HG03565 (cell line): ENCODE results near the gene PAX5.

ENCODE experiments used
- ATAC-seq: cut with Tn5 transposase; IDR thresholded peaks from one replicate; pipeline ENCODE4 v1.9.1; 2021; ENCODE audit warnings: mild to moderate bottlenecking, moderate library complexity; ENCODE audit not compliant: unreplicated experiment

Gene PAX5

GRCh38 chr9:36903541-36904435 lies 130.3 kb downstream of the PAX5 start:
- peak; percentile 47 for ATAC-seq

GRCh38 chr9:36902861-36903524 lies 131.1 kb downstream of the PAX5 start:
- ATAC-seq, result no peak

GRCh38 chr9:36902080-36902716 lies 131.9 kb downstream of the PAX5 start:
- no peak for ATAC-seq

GRCh38 chr9:36901528-36901927 lies 132.5 kb downstream of the PAX5 start:
- no peak for ATAC-seq

- ATAC-seq, result no peak
Measured at GRCh38 chr9:36900856-36901220, 133.2 kb downstream of the PAX5 start.

GRCh38 chr9:36900136-36900855 lies 133.8 kb downstream of the PAX5 start:
- ATAC-seq, result no peak

- ATAC-seq, result no peak
Measured at GRCh38 chr9:36899406-36899805, 134.7 kb downstream of the PAX5 start.

- no peak for ATAC-seq
Measured at GRCh38 chr9:36898431-36899020, 135.5 kb downstream of the PAX5 start.

GRCh38 chr9:36897478-36897877 lies 136.6 kb downstream of the PAX5 start:
- no peak for ATAC-seq

GRCh38 chr9:36897019-36897418 lies 137.0 kb downstream of the PAX5 start:
- ATAC-seq, result no peak

- ATAC-seq, result no peak
Measured at GRCh38 chr9:36896296-36896695, 137.8 kb downstream of the PAX5 start.

- ATAC-seq, result no peak
Measured at GRCh38 chr9:36895744-36896260, 138.3 kb downstream of the PAX5 start.

GRCh38 chr9:36894695-36895310 lies 139.3 kb downstream of the PAX5 start:
- no peak for ATAC-seq

- ATAC-seq, result no peak
Measured at GRCh38 chr9:36893911-36894310, 140.2 kb downstream of the PAX5 start.

GRCh38 chr9:36893184-36893583 lies 140.9 kb downstream of the PAX5 start:
- no peak for ATAC-seq

- no peak for ATAC-seq
Measured at GRCh38 chr9:36892279-36892678, 141.8 kb downstream of the PAX5 start.

- no peak for ATAC-seq
Measured at GRCh38 chr9:36891341-36891811, 142.7 kb downstream of the PAX5 start.

- ATAC-seq, result no peak
Measured at GRCh38 chr9:36889844-36890243, 144.2 kb downstream of the PAX5 start.

GRCh38 chr9:36888551-36888950 lies 145.5 kb downstream of the PAX5 start:
- no peak for ATAC-seq

- ATAC-seq, result no peak
Measured at GRCh38 chr9:36884721-36885120, 149.3 kb downstream of the PAX5 start.
